Tibial artery (tissue), 4 donors: Measurements from ENCODE around the gene PCSK5.

ENCODE experiments used
- DNase-seq, 2 donors: peaks; one replicate each; pipeline ENCODE4 v3.0.0-alpha.2; 2019
- H3K27ac ChIP-seq, 2 donors: fragments of 200-600 bp; sonication (generic) in 1 of 2; 1 replicate in 1 of 2; 2 replicates in 1 of 2; pipeline ENCODE4 v1.5.1; 2018 to 2019; ENCODE audit warnings: mild to moderate bottlenecking in 1 of 2
- H3K27me3 ChIP-seq, 2 donors: fragments of 200-600 bp; sonication (generic) in 1 of 2; one replicate each; pipeline versions ENCODE4 v1.5.1 to v1.6.0; 2016 to 2019
- H3K36me3 ChIP-seq, 3 donors: fragments of 200-600 bp; sonication (generic) in 2 of 3; one replicate each; pipeline ENCODE4 v1.5.1; 2016 to 2019; ENCODE audit warnings: mild to moderate bottlenecking in 2 of 3
- H3K4me1 ChIP-seq, 4 donors: fragments of 200-600 bp; sonication (generic) in 2 of 4; 1 replicate in 3 of 4; 2 replicates in 1 of 4; pipeline ENCODE4 v1.5.1; 2016 to 2019
- H3K4me3 ChIP-seq, 2 donors: fragments of 200-600 bp; sonication (generic) in 1 of 2; 1 replicate in 1 of 2; 2 replicates in 1 of 2; pipeline ENCODE4 v1.5.1; 2018 to 2019; ENCODE audit warnings: mild to moderate bottlenecking in 2 of 2
- H3K9me3 ChIP-seq, 3 donors: fragments of 200-600 bp; sonication (generic) in 1 of 3; one replicate each; pipeline ENCODE4 v1.5.1; 2016 to 2019
- CTCF ChIP-seq, 2 experiments: fragments of 200-600 bp in 1 of 2; fragments of 450-650 bp in 1 of 2; IDR thresholded peaks; one replicate each; pipeline ENCODE4 v1.5.1; 2017 to 2019; ENCODE audit warnings: antibody characterized with exemption in 2 of 2, mild to moderate bottlenecking in 1 of 2, moderate library complexity in 1 of 2
- intact Hi-C: fragments of 100-400 bp; cut with DNase I; formaldehyde crosslinking; loops from one replicate; pipeline ENCODE4 v1.15.0; 2023; ENCODE audit warnings: low total_unique reads

Gene PCSK5

GRCh38 chr9:76336027-76336426, 445.6 kb downstream of the PCSK5 start:
- no peak overlapping the region for H3K4me3 ChIP-seq
- no peaks in the 10 kb centered on the region for H3K9me3 ChIP-seq
- H3K36me3 ChIP-seq: no peaks in the 10 kb centered on the region
- H3K27ac ChIP-seq: no peak overlapping the region
- H3K4me1 ChIP-seq: no peaks in the 10 kb centered on the region
- intact Hi-C loops: no loop called here
- no peak for DNase-seq
- H3K27me3 ChIP-seq: peaks cover 0 to 4% of the 10 kb centered on the region in 2 donors
- TF ChIP-seq CTCF (IDR thresholded peaks at IDR 0.05): no peak

GRCh38 chr9:76338418-76338817, 447.9 kb downstream of the PCSK5 start:
- TF ChIP-seq CTCF (IDR thresholded peaks at IDR 0.05): no peak
- intact Hi-C loops: no loop called here

GRCh38 chr9:76341616-76342015, 451.1 kb downstream of the PCSK5 start:
- H3K4me3 ChIP-seq: no peak overlapping the region
- H3K4me1 ChIP-seq: no peaks in the 10 kb centered on the region
- H3K27me3 ChIP-seq: no peaks in the 10 kb centered on the region
- H3K27ac ChIP-seq: no peak overlapping the region
- H3K9me3 ChIP-seq: peaks cover 0 to 4% (median 0%) of the 10 kb centered on the region in 3 donors
- intact Hi-C loops: no loop called here
- H3K36me3 ChIP-seq: no peaks in the 10 kb centered on the region
- no peak for DNase-seq
- no peak for TF ChIP-seq CTCF (IDR thresholded peaks at IDR 0.05)

More at GRCh38 chr9:76338418-76338817, 447.9 kb downstream of the PCSK5 start:
- H3K27ac ChIP-seq: no peak overlapping the region
- H3K36me3 ChIP-seq: no peaks in the 10 kb centered on the region
- H3K4me1 ChIP-seq: no peaks in the 10 kb centered on the region
- H3K27me3 ChIP-seq: no peaks in the 10 kb centered on the region
- H3K4me3 ChIP-seq: no peak overlapping the region
- DNase-seq: no peak
- no peaks in the 10 kb centered on the region for H3K9me3 ChIP-seq

DNA sequence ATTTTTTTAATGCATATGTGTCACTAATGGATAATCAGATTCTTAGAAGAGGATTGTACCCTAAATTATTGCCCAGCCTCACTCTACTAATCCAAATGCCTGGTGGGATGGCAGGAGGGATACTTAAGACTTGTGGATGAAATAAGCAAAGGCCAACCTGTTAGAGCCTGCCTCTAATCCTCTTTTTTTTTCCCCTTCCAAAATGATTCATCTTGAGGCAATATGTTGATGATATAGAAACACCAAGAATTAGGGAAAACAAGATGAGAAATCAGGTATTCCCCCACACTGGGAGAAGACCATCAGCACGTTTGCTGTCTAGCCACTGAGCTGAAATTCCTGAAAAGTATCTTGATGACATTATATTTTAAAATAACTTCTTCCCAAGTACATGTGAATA, 451.7 kb downstream of the PCSK5 start:
- Histone ChIP-seq H3K9me3 (peaks cover 0 to 4% (median 0%) of the 10 kb centered on the region in 3 donors), H3K4me1 (no peaks in the 10 kb centered on the region), H3K36me3 (no peaks in the 10 kb centered on the region), H3K27me3 (no peaks in the 10 kb centered on the region), H3K27ac (no peak overlapping the region), H3K4me3 (no peak overlapping the region)
- no peak for TF ChIP-seq CTCF (IDR thresholded peaks at IDR 0.05)
- DNase-seq: no peak
- intact Hi-C loops: no loop called here

- Histone ChIP-seq H3K9me3 (peaks cover 0 to 4% (median 0%) of the 10 kb centered on the region in 3 donors), H3K27me3 (no peaks in the 10 kb centered on the region), H3K36me3 (no peaks in the 10 kb centered on the region), H3K27ac (no peak overlapping the region), H3K4me1 (no peaks in the 10 kb centered on the region), H3K4me3 (no peak overlapping the region)
- TF ChIP-seq CTCF (IDR thresholded peaks at IDR 0.05): no peak
- intact Hi-C loops: no loop called here
- DNase-seq: no peak
These were observed 452.4 kb downstream of the PCSK5 start for GRCh38 chr9:76342858-76343257.

DNA sequence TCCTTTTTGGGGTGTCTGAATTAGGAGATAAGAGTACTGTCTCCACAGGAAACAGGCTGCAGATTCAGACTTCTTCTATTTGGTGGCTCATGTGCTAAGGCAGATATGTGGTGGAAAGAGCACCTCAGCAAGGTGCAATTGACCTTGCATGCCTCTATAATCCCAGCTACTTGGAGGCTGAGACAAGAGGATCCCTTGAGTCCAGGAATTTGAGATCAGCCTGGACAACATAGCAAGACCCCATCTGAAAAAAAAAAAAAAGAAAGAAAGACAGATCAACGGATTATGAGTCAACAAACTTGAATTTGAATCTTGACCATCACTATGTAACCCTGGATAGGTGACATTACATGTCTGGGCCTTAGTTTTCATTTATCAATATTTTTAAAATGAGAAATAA, 459.4 kb downstream of the PCSK5 start:
- Histone ChIP-seq H3K27me3 (no peaks in the 10 kb centered on the region), H3K4me1 (no peaks in the 10 kb centered on the region), H3K36me3 (no peaks in the 10 kb centered on the region), H3K9me3 (no peaks in the 10 kb centered on the region), H3K27ac (no peak overlapping the region), H3K4me3 (no peak overlapping the region)
- intact Hi-C loops: no loop called here
- DNase-seq: no peak
- no peak for TF ChIP-seq CTCF (IDR thresholded peaks at IDR 0.05)
